HG02981 (cell line): ENCODE results near the gene NRXN3.

Experiments
- ATAC-seq: cut with Tn5 transposase; IDR thresholded peaks from one replicate; pipeline ENCODE4 v1.9.1; 2021; ENCODE audit warnings: mild to moderate bottlenecking, moderate library complexity; ENCODE audit not compliant: unreplicated experiment

The NRXN3 gene

DNA sequence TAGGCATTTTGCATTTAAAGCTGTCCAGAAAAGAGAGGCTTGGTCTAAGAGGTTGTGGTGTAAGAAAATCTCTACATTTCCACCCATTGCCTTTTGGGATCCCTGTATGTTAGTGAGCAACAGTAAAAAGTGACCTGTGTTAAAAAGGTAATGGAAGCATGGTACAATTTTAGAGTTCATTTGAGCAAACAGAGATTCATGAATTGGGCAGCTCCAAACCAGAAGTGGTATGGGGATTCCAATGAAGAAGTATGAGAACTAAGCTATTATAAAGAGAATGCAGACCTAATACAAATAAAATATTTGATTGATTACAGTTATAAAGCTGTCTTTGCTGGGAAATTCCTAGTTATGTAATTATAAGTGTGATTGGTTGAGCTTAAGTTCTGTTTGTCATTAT, 1134.1 kb downstream of the NRXN3 start:
- ATAC-seq = no peak

DNA sequence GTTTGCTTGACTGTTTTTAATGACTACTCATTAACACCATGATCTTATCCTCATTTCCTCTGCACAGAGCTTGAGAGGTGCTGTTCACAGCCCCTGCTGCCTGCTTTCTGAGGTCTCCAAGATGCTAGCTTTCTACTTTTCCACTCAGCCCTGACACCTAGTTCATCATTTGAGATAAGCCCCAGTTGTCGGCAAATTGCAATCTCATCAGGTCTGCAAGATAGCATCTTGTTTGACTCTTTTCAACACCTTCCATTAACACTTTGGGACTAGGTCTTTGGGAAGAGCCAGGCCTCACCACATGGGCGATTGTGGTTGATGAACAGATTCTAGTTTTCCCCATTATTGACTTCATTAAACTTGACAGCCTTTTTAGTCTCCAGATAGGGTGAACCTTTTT, 1136.4 kb downstream of the NRXN3 start:
- no peak for ATAC-seq

DNA sequence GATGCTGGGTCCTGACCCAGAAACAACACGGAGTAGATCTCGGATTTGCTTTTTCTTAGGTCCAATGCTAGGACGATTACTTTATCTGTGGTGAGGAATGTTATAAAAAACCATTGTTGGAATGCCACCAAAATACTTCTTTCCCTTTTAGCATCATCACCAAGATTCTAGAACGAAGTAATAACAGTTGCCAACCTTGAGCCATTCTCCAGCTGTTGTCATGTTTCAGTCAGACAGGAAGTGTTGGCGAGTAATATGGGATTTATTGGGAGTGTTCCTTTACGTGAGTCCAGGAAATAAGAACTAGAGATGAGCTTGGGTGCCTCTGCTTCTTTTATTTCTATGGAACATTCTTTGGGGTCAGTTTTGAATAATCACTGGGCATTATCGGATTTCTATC, 1148.2 kb downstream of the NRXN3 start:
- ATAC-seq = no peak

DNA sequence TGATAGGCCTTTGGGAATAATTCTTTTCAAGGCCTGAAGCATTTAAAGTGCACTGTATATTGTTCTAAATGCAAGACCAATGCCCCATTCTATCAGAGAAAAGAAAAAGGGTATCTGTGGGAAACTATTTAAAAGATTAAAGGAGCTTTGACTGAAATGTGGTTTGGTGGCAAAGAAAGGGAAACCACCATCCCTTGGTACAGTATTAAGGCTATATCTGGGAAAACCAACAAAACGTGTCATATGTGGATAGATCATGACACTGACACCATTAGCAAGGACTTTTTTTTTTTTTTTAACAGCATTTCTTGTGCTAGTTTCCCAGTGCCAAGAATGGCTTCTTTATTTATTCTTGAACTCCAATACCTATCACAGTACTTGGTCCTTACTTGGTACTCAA, 1150.4 kb downstream of the NRXN3 start:
- no peak for ATAC-seq

DNA sequence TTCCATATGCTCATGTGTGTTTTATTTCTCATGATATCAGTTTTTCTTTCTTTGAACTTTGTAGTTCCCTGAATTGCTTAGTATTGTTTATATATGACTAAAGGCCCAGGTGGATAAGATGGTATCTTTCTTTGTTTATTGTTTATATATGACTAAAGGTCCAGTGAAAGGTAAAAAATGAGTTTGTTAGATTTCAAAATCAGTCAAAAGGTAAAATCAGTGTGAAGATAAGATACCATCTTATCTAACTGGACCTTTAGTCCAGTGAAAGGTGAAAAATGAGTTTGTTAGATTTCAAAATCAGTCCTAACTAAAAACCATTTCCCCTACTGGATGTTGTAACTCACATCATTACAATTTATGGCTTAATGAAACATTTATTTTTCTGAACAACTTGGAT, 1150.9 kb downstream of the NRXN3 start:
- no peak for ATAC-seq

DNA sequence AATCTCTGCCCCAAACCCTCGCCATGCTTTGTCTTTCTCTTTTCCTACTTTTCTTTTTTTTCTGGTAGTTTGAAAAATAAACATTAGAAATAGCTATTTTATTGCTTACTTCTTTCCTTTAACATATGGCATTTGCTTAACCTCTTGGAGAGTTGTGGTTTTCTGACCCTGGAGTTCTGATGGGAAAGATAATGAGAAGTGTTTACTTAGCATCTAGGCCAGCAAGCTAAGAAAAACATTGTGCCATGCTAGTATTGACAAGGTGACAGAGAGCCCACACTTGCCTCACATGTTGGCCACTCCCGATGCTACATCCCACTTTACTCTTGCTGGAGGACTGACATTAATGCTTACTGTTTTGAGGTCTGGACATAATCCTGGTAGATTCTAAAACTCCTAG, 1154.9 kb downstream of the NRXN3 start:
- ATAC-seq = no peak

DNA sequence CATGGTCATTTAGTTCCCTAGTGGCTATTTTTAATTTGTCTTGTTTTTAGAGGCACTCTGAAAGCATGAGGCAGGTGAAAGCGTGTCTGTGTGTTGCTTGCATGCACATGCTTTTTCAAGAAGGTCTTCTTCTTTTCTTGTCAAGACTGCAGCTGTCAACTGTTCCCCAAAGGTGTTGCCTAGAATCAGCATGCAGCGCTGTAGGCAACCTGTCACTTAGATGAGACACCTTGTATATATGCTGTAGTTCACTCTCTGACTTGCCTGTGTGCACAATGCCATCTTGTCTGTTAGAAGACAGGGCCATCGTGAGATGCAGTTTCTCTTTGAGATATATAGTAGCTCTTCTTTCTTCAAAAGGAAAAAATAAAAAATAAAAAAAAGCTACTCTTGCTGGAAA, 1155.4 kb downstream of the NRXN3 start:
- no peak for ATAC-seq

DNA sequence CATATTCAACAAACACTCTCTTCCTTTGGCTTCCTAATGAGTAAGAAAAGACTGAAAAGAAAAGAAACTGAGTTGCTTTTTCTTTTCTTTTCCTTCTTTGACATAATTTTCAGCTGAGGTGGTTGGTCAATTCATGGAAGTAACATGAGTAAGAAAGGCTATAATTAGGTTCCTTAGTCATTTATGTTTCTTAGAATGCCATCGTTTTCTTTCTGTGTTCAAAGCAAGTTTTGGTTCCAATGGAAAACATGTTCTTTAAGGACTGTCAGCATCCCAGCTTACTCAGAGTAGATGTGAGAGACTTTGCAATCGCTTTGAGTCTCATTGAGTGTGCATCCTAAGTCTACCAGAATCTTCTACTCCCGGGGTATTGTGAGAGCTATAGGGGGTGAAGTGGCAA, 1158.7 kb downstream of the NRXN3 start:
- no peak for ATAC-seq

DNA sequence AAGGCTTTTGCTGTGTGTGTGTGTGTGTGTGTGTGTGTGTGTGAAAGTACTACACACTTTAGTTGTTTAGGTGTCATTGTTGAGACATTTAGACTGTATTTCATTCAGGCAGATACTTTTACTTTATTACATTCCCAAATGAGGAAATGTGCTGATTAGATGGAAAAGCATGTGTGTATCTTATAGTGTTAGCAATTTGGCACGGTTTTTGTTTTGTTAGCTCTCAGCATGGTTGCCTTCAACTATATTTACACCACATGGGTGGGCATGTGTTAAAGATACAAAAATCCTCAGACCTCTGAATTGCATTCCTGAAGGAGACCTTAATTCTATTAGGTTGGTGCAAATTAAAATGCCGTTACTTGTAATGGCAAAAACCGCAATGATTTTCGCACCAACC, 1161.7 kb downstream of the NRXN3 start:
- no peak for ATAC-seq

DNA sequence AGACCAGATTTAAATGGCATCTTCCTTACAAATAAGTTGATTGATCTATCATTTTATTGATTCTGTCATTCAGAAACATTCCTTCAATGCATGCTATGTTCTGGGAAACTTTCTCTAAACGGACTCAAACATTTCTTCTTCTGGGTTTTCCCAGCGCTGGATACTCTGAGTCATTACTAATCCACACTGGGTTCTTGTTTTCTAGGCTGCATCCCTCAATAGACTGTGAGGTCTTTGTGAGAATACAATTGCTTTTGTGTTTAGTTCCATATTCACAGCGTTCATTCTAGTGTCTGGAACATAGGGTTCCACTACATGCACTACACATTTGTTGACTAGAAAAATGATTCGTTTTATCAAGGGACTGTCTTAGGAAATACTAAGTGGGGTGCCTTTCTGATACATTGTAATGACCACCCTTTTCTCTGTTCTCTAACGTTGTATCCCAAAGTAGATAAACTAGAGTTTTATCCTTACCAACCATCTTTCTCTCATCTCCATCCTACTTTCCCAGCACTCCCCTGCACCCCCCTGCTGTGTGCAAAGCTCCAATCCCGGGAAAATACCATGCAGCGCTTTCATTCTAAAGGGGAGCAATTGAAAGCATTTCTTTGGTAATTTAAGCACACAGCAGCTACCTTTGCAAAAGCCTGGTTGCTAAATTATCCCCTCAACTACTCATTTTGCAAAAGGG, 1162.5 kb downstream of the NRXN3 start:
- no peak for ATAC-seq

DNA sequence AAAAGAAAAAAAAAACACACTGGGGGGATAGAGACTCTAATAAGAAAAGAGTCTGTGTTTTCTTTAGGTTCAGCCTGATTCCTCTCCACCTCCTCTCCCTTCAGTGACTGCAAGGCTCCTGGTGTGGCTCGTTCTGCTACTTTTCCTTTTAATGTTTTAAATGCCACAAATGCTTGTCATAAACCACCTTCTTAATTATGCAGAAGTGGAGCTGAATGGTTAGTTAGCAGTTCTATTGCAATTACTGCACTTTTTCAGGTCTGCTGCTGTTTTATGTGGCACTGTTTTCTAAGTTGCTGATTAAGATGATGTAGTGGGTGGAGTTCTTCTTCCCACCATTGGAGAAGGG, 1163.0 kb downstream of the NRXN3 start:
- no peak for ATAC-seq

DNA sequence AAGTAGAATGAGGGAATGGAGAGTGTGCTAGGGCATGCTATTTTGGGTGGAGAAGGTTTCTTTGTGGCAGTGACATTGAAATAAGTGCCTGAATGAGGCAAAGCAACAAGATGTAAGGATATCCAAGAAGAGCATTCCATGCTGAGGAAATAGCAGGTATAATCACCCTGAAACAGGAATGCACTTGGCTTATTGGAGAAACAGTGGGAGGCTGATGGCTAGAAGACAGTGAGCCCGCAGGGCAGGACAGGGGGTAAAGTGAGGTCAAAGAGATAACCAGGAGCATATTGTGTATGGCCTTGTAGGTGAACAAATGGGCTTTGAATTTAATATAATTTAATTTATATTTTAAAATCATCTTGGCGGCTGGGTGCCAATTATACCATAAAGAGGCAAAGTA, 1164.1 kb downstream of the NRXN3 start:
- no peak for ATAC-seq

DNA sequence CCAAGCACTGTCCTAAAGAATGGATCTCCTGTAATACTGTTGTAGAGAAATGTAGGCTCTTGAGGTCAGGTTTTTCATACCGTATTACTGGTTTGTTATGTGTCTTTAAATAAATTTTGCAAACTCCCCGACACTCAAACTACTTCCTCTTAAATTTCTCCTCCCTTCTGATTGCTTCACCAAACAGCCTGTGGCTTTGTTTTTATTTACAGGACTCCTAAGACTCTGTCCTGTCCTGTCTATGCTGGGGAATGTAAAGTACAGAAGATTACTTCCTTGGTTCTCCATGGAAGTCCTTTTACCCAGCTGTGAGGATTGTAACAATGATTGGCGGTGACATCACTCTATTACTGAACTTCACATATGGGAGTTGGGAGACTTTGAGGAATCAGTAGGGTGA, 1167.6 kb downstream of the NRXN3 start:
- ATAC-seq = no peak

DNA sequence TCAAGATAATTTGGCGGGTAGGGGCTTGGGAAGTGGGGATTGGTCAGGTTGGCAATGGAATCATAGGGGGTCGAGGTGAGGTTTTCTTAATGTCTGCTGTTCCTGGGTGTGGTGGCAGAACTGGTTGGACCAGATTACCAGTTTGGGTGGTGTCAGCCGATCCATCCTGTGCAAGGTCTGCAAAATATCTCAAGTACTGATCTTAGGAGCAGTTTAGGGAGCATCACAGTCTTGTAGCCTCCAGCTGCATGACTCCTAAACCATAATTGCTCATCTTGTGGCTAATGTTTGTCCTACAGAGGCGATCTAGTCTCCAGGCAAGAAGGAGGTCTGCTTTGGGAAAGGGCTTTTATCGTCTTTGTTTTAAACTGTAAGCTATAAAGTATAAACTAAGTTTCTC, 1172.8 kb downstream of the NRXN3 start:
- ATAC-seq = no peak

DNA sequence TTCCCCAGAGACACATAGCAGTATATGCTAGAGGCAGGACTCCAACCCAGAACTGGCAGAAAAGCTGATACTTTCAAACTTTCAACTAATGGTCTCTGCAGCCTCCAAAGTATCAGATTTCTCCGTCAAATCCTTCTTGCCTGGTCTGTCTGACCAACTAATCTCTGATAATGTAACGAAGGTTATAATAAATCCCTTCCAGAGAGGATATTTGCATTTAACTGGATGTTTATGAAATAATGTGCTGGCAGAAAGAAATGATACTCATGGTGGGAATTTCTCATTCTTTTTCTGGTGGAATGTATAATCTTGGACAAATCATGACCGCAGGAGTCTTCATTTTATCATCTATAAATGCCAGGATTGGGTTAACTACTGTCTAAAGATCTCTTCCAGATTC, 1180.8 kb downstream of the NRXN3 start:
- no peak for ATAC-seq

DNA sequence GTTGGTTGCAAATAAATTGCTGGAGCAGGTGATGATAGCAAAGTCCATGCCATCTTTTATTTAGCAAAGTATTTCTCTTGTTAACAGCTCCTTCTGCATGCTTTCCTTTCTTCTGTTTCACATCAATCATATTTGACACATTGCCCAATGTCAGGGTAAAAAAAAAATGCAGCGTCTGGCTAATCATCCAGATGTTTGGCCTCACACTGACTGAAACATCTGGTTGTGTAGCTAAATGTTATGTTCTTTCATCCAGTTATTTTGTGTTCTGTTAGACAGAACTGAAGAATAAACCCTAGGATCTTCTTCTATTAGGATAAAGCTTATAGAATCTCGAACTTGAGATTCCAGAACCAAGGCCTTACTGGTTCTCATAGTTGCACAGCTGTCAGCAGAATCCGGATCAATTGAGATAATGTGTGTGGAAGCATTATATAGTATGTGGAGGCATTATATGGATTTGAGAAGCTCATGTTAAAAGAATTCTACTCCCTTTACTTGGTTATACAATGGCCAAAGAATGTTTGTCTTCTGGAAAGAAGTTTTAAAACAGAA, 1182.0 kb downstream of the NRXN3 start:
- no peak for ATAC-seq

DNA sequence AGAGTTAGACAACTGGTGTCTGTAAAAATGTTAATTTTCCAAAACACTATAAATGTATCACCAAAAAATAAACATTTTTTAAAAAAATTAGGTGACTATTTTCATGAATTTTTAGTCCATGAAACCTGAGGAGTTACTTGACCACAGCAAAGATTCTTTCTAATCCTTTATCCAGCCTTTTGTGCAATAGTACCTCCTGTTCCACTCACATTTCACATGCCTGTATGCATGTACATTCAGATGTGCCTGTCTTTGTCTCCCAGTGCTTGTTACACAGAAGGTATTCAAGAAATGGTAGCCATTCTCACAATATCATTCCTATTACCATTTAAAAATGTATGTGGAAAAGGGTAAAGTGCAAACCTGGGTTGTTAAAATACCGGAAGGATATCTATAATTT, 1184.2 kb downstream of the NRXN3 start:
- ATAC-seq = no peak

DNA sequence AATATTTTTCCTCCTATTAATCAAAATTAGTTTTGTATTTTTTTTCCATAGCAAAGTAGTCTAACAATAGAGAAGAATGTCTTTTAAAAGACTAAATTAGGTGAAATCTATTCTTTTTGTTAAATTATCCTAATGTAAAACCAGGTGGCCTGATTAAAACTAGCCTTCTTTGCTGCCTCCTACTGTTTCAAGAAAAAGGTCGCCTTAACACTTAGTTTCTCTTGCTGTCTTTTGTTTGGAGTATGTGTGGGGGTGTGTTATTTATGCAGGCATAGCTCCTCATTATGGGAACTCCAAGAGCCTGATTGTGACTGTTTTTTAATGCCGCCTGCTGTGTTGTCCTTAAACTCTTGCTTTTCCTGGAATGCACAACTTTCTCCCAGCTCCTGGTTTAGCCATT, 1185.9 kb downstream of the NRXN3 start:
- ATAC-seq = no peak

DNA sequence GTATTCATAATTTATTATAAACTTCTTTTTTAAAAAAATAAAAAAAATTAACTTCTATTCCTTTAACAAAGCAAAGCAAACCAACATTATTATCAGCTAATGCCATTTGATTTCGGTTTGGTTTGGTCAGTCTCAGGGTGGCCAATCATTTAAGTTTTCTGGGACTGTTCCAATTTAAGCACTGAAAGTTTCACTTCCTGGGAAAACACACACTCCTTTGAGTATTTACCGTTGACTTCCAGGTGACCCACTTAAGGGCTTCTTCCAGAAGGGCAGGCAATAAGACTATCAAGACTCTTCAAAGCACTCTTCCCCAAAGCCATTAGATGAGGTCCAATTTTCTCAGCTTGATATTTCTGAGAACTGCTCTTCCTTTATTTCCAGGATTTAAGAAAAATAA, 1187.1 kb downstream of the NRXN3 start:
- ATAC-seq = no peak

DNA sequence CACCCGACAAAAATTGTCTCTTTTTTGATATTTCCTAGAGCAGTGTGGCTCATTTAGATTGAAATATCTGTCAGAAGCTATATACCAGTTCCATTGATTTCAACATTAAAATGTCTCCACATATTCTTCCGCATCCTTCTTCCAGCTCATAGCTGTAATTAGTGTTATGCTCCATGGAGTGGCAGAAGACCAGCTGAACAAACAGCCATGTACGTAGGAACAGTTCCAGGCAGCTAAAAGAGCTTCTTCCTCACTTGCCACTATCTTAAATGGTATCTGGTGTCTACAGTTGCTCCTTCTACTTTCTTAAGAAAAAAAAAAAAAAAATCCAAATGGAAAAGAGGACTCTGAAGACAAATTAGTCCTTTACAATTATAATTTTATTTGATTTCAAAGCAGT, 1193.1 kb downstream of the NRXN3 start:
- no peak for ATAC-seq

DNA sequence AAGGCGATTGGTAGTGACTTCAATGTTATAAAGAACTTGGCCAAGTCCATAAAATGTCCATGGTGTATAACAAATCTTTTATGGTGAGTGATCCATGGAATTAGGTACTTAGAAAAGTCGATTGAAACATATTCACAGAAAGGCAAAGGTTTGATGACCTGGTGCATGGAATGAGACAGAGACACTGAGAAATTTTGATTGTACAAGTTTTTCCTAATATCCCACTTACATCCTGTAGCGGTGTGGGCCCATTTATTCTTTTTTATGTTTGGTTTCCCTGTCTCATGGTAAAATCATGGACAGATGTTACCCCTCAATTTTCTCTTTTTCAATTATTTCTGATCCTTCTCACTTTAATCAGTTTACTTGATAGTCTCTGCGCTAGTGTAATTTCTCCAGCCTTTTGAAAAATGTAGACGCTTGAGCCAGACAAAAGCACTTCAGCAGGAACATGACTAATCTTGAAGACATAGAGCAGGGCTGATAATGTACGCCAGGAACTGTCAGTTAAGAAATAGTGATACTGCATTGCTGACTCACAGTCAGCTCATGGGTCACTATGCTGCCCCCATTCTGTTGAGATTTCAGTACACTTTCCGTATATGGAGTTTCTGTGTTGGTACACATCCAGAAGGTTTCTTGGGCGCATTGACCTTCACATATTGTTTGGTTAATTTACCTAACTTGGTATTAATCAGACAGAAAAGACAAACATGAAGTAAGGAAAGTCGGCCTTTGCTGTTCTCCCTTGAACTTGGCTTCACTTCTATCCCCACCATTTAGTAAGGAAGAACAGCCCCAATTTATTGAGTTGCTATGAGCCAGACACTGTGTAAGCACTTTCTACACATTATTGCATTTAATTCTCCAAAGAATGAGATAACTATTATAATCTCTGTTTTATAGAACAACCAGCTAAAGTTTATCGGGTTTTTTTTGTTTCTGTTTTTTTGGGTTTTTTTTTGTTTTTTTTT, 1199.5 kb downstream of the NRXN3 start:
- no peak for ATAC-seq

DNA sequence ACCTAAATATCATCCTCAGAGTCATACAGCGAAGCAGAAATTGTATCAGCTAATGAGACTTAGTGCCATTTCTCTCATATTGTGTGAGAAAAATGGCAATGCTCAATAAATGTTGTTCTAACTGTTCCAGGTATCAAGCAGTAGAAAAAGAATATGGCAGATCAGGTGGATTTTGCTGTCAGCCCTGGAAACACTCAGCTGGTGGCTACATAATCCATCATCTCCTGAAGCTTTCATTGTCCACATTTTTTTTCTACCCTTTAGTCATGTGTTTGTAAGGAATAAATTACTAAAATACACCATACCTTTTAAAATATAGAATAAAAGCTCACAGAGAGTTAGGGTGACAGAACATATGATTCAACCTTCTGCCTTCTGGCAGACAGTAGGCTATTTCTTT, 1200.8 kb downstream of the NRXN3 start:
- no peak for ATAC-seq
